ENCODE results near the gene RABGAP1L. TPM values are rescaled to one million over a fixed set of nuclear protein-coding genes. Genes with fewer than 3 reads are reported as not detected.

RABGAP1L gene
- total RNA-seq, 3 donors from 2014 or later = 46.1 to 74.7 (median 59.2) TPM

DNA sequence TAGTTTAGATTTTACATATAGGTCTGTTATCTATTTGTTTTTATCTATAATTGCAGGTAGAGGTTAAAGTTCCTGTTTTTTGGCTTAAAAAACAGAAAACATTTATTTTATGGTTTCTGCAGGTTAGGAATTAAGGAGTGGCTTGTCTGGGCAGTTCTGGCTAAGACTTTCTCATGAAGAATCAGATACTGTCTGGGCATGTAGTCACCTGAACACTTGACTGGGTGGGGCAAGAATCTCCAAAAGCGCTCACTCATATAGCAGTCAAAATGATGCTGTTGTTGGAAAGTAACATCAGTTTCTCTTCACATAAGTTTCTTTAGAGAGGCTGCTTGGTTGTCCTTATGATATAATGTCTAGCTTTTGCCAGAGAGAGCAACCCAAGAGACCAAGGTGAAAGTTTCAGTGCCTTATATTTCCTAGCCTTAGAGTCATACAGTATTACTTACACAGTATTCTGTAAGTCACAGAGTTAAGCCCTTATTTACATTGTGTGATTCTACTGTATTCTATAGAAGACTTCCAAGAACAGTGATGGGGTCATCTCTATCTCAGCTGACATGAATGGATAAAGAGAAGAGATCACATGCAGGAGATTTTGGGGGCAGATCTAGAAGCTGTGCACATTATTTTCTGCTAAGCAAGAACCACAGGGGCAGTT lies 163.0 kb downstream of the RABGAP1L start:
- peaks cover 48% of the 10 kb centered on the region for H3K9me3 ChIP-seq
- TF ChIP-seq, protein P1, sequence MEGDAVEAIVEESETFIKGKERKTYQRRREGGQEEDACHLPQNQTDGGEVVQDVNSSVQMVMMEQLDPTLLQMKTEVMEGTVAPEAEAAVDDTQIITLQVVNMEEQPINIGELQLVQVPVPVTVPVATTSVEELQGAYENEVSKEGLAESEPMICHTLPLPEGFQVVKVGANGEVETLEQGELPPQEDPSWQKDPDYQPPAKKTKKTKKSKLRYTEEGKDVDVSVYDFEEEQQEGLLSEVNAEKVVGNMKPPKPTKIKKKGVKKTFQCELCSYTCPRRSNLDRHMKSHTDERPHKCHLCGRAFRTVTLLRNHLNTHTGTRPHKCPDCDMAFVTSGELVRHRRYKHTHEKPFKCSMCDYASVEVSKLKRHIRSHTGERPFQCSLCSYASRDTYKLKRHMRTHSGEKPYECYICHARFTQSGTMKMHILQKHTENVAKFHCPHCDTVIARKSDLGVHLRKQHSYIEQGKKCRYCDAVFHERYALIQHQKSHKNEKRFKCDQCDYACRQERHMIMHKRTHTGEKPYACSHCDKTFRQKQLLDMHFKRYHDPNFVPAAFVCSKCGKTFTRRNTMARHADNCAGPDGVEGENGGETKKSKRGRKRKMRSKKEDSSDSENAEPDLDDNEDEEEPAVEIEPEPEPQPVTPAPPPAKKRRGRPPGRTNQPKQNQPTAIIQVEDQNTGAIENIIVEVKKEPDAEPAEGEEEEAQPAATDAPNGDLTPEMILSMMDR (IDR thresholded peaks at IDR 0.05) = no peak
- intact Hi-C loops (cut with DNase I, micrococcal nuclease) = no loop called here
- H3K36me3 ChIP-seq (ENCODE audit: low read depth) = no peaks in the 10 kb centered on the region
- DNase-seq = no peak
- peak; percentile 64 for ATAC-seq
- H3K4me1 ChIP-seq (ENCODE audit: low read depth) = no peaks in the 10 kb centered on the region
- no peak overlapping the region for H3K4me3 ChIP-seq

DNA sequence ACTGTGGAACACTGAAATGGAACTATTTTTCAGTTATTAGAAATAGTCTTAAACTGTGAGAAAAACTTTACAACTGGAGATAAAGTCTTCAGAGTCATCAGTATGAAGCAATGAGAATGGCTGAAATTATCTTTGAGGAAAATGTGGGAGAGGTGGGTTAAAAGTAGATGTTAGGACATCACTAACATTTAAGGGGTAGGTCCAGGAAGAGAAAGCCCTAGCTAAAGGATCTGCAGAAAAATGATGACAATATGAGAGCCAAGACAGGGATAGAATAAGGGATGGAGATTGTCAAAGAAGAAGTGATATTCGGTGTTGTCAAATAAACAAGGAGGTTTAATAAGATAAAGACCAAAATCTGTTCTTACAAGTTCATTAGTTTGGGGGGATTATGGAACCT lies 165.2 kb downstream of the RABGAP1L start:
- Histone ChIP-seq H3K4me3 (no peak overlapping the region), H3K9me3 (peaks cover 50% of the 10 kb centered on the region), H3K36me3 (ENCODE audit: low read depth) (no peaks in the 10 kb centered on the region), H3K4me1 (ENCODE audit: low read depth) (no peaks in the 10 kb centered on the region)
- intact Hi-C loops (cut with DNase I, micrococcal nuclease) = no loop called here
- TF ChIP-seq, protein P1 (IDR thresholded peaks at IDR 0.05) = no peak
- no peak for DNase-seq
- no peak for ATAC-seq

DNA sequence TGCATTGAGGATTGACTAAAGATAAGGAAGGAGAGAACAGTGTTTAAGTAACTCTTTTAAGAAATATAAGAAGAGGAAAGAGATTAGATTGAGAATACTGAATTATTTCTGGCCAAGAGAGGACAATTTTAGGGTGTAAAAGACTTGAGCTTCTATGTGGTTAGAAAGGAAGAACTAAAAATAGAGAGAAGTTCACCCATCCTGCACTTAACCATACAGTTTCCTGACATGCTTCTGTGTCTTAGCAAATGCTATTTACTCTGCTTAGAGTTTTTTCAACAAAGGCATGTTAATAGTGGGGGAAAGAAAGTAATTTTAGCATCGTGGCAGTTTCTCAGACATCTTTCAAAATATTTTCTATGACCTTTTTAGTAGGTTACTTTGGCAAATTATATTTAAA lies 165.6 kb downstream of the RABGAP1L start:
- Histone ChIP-seq H3K4me1 (ENCODE audit: low read depth) (no peaks in the 10 kb centered on the region), H3K9me3 (peaks cover 47% of the 10 kb centered on the region), H3K36me3 (ENCODE audit: low read depth) (no peaks in the 10 kb centered on the region), H3K4me3 (no peak overlapping the region)
- ATAC-seq (no peak), DNase-seq (no peak)
- TF ChIP-seq, protein P1 (IDR thresholded peaks at IDR 0.05) = no peak
- intact Hi-C loops (cut with DNase I, micrococcal nuclease) = no loop called here

DNA sequence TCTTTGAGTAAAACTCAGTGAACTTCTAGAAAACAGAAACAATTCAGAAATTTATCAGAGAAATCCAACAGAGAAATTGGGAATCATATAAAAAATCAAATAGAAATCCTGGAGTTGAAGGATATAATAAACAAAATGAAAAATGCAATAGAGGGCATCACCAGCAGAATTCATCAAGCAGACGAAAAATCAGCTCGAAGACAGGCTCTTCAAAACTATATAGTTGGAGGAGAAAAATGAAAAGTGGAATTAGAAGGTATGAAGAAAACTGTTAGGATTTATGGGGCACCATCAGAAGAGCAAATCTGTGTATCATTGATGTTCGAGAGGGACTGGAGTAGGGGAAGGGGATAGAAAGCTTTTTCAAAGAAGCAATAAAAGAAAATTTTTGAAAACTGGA lies 167.0 kb downstream of the RABGAP1L start:
- H3K36me3 ChIP-seq (ENCODE audit: low read depth) = no peaks in the 10 kb centered on the region
- intact Hi-C loops (cut with DNase I, micrococcal nuclease) = no loop called here
- peaks cover 34% of the 10 kb centered on the region for H3K9me3 ChIP-seq
- H3K4me3 ChIP-seq = no peak overlapping the region
- ATAC-seq = no peak
- TF ChIP-seq, protein P1 (IDR thresholded peaks at IDR 0.05) = no peak
- DNase-seq = no peak
- H3K4me1 ChIP-seq (ENCODE audit: low read depth) = no peaks in the 10 kb centered on the region

DNA sequence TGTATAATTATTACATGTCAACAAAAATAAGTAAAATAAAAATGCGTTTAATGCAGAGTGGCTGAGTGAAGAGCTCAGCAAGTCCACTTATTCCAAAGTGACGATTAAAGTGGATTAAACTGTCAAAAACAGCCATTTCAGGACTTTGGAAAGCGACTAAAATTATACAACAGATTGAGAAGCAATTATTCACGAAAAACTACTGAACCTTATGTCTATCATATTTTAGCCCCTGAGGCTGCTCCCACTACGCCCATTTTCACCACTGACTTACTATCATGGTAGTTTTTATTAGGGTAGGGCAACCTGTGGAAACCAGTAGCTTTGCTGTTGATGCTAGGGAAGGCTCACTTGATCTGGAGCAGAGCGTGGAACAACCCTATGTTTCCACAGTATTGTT lies 174.1 kb downstream of the RABGAP1L start:
- Histone ChIP-seq H3K4me1 (ENCODE audit: low read depth) (no peaks in the 10 kb centered on the region), H3K36me3 (ENCODE audit: low read depth) (no peaks in the 10 kb centered on the region), H3K4me3 (no peak overlapping the region), H3K9me3 (no peaks in the 10 kb centered on the region)
- intact Hi-C loops (cut with DNase I, micrococcal nuclease) = no loop called here
- TF ChIP-seq, protein P1 (IDR thresholded peaks at IDR 0.05) = no peak
- ATAC-seq = no peak
- DNase-seq = no peak

All from mucosa of descending colon (tissue), 3 donors.